ENCODE data around the gene C4orf36.

C4orf36 gene

DNA sequence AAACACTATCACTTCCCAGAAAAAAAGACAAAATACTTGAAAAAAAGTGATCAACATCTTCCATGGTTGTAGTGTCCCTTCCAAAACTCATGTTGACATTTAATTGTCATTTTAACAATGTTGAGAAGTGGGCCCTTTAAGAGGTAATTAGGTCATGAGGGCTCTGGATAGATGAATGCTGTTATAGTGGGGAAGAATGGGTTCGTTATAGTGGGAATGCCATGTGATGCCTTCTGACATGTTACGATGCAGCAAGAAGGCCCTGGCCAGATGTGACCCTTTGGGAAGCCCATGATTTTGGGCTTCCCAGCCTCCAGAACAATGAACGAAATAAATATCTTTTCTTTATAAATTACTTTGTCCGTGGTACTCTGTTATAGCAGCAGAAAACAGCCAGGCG is 39.0 kb downstream of the C4orf36 start:
- DNase-seq, result no peak

- no peak for DNase-seq
These were observed 43.2 kb downstream of the C4orf36 start, which contains the start of gene SLC10A6 for GRCh38 chr4:86848732-86849619. Gene SLC10A6 (minus strand): TSS chr4:86849384. CDS start chr4:86849115, 269 bp downstream.

GRCh38 chr4:86848136-86848535 is 44.1 kb downstream of the C4orf36 start:
- DNase-seq, result no peak

GRCh38 chr4:86847571-86847970 is 44.7 kb downstream of the C4orf36 start:
- no peak for DNase-seq

DNA sequence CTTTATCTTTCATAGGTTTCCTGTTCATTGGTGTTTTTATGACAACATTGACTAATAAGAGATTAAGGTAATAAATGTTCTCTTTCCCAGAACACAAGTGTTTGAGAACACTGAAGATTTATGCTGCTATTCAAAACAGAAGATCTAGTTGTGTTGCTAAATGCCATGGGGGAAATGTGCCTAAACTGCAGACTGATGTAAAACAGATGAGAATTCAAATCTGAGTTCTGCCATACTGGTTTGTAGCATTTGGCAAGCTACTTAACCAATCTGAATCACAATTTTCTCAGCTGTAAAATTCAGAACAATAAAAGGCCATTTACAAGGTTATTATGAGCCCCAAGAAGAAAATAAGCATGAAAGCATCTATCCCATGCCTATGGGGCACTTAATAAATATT is 45.3 kb downstream of the C4orf36 start:
- no peak for DNase-seq

GRCh38 chr4:86845593-86845992 is 46.6 kb downstream of the C4orf36 start:
- no peak for DNase-seq

DNA sequence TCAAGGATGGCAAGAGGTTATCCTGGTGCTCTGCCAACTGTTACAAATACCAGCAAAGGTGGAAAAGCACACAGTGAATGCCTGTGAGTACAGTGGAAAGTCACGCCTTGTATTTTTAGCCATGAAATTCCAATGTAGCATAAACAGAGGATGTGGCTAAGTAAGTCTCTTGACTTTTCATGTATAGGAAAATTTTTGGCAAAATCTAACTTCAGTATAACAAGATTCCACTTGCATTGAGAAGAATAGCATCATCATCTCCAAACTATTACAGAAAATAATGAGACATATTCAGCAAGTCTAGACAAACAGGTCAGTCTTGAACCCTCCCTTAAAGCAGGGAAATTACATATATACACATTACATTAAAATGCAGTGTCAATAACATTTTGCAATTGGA is 50.9 kb downstream of the C4orf36 start:
- DNase-seq, result no peak

- DNase-seq, result no peak
These were observed 51.4 kb downstream of the C4orf36 start for GRCh38 chr4:86840858-86841257.

GRCh38 chr4:86837691-86838503 is 54.3 kb downstream of the C4orf36 start:
- DNase-seq, result no peak

DNA sequence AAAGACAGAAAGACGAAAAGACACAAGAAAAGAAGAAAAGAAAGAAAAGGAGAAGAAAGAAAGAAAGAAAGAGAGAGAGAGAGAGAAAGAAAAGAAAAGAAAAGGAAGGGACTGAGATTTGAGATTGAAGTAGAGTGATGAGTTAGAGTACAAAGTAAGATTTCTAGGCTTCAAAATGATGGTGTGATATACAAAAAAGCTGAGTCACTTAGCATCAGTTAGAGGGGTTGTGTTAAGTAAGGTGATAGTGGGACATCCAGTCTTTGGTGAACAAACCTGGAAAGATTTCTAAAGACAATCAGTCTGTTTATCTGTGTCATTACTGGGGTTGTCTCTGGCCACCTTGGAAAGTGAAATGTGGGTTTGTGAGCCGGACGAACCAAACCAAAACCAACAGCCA is 56.5 kb downstream of the C4orf36 start:
- no peak for DNase-seq

DNA sequence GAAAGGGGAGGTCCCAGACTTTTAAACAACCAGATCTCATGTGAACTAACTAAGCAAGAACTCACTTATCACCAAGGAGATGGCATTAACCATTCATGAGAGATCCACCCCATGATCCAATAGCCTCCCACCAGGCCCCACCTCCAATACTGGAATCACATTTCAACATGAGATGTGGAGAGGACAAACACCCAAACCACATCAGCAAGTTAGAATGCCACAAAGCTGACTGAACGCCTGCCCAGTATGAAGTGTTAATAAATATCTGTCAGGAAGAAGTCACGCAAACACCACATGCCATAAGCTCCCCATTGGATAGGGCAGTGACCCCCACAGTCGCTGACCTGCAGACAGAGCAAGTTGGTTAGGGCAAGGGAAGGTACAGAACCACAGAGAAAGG is 57.3 kb downstream of the C4orf36 start:
- DNase-seq, result no peak

DNA sequence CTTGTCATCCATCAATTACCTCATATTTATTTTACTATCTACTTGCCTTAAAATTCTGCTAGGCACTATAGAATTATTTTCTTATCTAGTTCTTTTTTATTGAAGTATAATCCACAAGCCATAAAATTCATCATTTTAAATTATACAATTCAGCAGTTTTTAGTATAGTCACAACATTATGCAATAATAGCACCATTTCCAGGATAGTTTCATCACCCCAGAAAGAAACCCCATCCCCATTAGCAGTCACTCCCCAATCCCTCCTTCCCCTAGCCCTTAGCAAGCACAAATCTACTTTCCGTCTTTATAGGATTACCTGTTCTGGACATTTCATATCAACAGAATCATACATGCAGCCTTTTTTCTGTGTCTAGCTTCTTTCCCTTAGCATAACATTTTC is 58.6 kb downstream of the C4orf36 start:
- DNase-seq, result no peak

DNA sequence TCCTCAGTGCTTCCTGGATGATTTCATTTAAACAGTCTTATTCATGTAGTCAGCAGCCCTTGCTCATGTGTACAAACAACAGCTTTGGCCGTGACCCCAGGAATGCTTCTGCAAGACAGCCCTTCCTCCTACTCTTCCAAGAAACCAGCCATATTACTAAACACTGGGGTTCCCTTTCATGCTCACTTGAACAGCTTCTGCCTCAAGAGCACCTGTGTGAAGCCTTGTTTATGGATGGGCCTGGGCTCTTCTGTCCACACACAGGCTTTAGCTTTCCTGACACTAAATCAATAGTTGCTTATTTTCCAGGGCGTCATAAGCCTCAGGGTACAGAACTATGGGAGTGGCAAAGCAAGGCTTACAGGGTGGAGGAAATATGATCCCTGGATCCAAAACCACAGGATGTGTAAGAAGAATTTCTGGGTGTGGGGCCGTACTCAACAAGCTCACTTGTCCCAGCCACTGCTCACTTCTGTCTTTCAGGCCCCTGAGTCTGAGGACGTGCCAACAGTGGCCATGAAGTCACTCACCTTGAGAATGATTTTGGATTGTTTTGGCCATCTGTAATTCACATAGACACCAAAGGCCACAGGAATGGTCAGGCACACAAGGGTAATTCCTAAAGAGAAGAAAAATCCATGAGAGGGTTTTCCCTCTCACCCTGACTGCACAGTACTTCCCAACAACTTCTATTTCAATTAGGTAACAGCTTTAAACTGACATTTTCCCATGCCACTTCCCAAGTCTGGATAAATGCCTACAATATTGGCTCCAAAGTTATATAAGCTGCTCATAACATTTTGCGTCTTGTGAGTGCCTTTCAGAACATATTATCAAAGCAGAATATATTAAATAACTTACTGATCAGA is 60.7 kb downstream of the C4orf36 start:
- no peak for DNase-seq

Measured in GDM1 (cell line).